Motor neuron (in vitro differentiated cells): ENCODE data around the gene NUTF2. TPM values are rescaled to one million over a fixed set of nuclear protein-coding genes. Genes with fewer than 3 reads are reported as not detected.
A peak's percentile ranks its signal among the peaks of the same experiment; 100 is the strongest.

ENCODE experiments used
- ATAC-seq, 8 experiments: fragments of 200-7000 bp; cut with Tn5 transposase; replicated peaks in 6 of 8; 2 replicates each; pipeline ENCODE4 v1.8.0; 2021; ENCODE audit warnings: mild to moderate bottlenecking in 8 of 8, moderate library complexity in 8 of 8
- H3K27ac ChIP-seq, 2 donors: fragments of 250-450 bp; sonication (Bioruptor Pico); 2 replicates each; pipeline ENCODE4 v1.9.0; 2021; ENCODE audit warnings: antibody characterized with exemption in 2 of 2, mild to moderate bottlenecking in 2 of 2, moderate library complexity in 1 of 2
- H3K4me1 ChIP-seq, 2 donors: fragments of 250-450 bp; sonication (Bioruptor Pico); replicated peaks in 1 of 2; 2 replicates each; pipeline ENCODE4 v1.6.1; 2021; ENCODE audit warnings: antibody characterized with exemption in 2 of 2, mild to moderate bottlenecking in 2 of 2, moderate library complexity in 1 of 2
- H3K4me3 ChIP-seq, 5 donors: fragments of 250-450 bp; sonication (Bioruptor Pico); 2 replicates each; pipeline ENCODE4 v1.9.0; 2021; ENCODE audit warnings: antibody characterized with exemption in 5 of 5, mild to moderate bottlenecking in 5 of 5, moderate library complexity in 4 of 5
- WGBS, 10 experiments: fragments of 450-650 bp; shearing (Covaris generic); methylation state at CpG; one replicate each; pipeline ENCODE4 v1.0.0; 2022; 5-methylcytosine and 5-hydroxymethylcytosine counted together
- in situ Hi-C, 9 experiments: fragments of 400-800 bp; cut with MboI; loops; one replicate each; pipeline ENCODE4 v1.15.0; 2021; ENCODE audit warnings: low sequenced_read_pairs in 9 of 9, low pct_unique_long_range_greater_than_20kb in 2 of 9; ENCODE audit not compliant: unreplicated experiment in 9 of 9
- total RNA-seq, 8 experiments: library from RNA; unstranded; fragments of 300-600 nt; gene quantifications; 2 replicates each; pipeline versions ENCODE4 v1.2.3 to v1.2.4, GENCODE V29; 2022

The NUTF2 gene
- total RNA-seq, 8 experiments from 2014 or later: 52.2 to 122 (median 108) TPM

DNA sequence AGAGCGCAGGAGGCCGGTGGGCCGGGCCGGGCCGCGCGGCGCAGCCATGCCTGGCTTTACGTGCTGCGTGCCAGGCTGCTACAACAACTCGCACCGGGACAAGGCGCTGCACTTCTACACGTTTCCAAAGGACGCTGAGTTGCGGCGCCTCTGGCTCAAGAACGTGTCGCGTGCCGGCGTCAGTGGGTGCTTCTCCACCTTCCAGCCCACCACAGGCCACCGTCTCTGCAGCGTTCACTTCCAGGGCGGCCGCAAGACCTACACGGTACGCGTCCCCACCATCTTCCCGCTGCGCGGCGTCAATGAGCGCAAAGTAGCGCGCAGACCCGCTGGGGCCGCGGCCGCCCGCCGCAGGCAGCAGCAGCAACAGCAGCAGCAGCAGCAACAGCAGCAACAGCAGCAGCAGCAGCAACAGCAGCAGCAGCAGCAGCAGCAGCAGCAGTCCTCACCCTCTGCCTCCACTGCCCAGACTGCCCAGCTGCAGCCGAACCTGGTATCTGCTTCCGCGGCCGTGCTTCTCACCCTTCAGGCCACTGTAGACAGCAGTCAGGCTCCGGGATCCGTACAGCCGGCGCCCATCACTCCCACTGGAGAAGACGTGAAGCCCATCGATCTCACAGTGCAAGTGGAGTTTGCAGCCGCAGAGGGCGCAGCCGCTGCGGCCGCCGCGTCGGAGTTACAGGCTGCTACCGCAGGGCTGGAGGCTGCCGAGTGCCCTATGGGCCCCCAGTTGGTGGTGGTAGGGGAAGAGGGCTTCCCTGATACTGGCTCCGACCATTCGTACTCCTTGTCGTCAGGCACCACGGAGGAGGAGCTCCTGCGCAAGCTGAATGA is 4.0 kb upstream of the NUTF2 start:
- Histone ChIP-seq H3K4me1 (peaks cover 21 to 23% of the 10 kb centered on the region in 2 donors), H3K4me3 (peak overlapping the region; percentile 77 to 98 (median 93)), H3K27ac (peak overlapping the region; percentile 97 to 98)
- WGBS, 10 experiments: 0 to 4% (median 2%) methylated on average over 1 to 27 of the region's 67 CpGs; no CpG with 5 or more reads in 5 of the 10 experiments
- in situ Hi-C loops: no loop called here
- ATAC-seq: peak; percentile 8 to 19 (median 12)

DNA sequence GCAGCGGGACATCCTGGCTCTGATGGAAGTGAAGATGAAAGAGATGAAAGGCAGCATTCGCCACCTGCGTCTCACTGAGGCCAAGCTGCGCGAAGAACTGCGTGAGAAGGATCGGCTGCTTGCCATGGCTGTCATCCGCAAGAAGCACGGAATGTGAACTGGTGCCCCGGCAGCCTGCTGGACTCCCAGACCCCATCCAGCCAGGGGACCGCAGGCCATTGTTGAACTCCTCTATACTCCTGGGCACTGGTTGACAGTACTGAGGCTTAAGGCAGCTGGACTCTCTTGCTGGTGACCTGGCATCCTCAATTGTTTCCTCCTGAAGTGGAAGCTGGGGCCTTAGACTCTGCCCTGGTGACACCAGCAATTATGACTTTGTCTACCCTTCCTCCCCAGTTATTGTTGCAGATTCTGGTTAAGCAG is 3.4 kb upstream of the NUTF2 start:
- in situ Hi-C loops: no loop called here
- 0 to 6% (median 1%) methylated on average over 1 to 6 of the region's 11 CpGs; no CpG with 5 or more reads in 4 of the 10 experiments for WGBS, 10 experiments
- H3K4me3 ChIP-seq: peak overlapping the region; percentile 77 to 98 (median 93)
- ATAC-seq: no peak
- H3K27ac ChIP-seq: peak overlapping the region; percentile 97 to 98
- peaks cover 26 to 28% of the 10 kb centered on the region in 2 donors for H3K4me1 ChIP-seq

DNA sequence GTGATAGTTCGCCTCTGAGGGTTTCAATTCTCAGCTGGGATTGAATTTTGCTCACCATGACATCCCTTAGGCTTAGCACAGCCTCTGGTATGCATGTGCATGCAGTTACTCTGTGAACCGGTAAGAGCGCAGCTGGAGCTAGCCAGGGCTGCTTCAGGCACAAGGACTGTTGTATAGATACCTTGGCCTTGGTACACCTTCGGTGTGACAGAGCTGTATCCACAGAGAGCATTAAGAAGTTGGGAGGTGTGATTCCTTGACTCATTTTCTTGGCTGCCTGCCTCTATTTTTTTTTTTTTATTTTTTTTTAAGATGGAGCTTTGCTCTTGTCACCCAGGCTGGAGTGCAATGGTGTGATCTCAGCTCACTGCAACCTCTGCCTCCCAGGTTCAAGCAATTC is 2.2 kb upstream of the NUTF2 start:
- no peak overlapping the region for H3K27ac ChIP-seq
- 25 to 100% (median 55%) methylated on average over 1 to 3 of the region's 4 CpGs; no CpG with 5 or more reads in 4 of the 10 experiments for WGBS, 10 experiments

DNA sequence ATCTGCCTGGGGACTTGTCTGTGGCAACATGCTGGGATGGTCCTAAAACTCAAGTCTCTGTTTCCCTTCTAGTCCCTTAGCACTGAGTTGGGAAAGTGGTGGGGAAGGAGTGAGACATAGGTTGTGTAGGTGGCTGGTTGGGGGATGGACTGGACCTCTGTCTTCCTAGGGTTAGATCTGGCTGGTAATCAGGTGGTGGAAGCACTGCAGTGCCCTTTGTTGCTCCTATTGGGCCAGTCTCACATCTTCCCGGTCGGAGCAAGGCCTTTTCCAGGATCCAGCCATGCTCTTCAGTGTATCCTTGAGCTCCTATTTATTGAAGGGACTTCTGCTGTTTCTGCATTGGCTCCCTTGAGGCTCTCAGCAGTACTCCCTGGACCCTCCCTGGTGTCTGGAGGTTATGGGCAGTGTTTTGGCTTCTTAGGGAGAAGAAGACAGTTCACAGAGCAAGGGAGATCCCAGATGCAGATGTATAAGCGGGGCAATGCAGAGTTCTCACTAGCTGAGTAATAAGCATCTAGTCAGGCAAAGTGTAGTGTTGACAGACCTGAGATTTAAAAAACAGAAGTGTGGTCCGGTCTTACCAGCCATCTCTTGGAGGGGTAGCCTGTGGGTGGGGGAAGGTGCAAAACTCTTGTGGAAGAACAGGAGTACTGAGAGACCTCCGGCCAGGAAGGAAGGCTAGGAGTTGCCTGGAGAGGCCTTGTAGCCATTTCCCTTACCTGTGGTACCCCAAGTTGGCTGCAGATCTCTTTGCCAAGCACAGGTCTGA is 1.3 kb upstream of the NUTF2 start:
- no peak for ATAC-seq
- Histone ChIP-seq H3K27ac (peak overlapping the region in 1 of 2 donors; percentile 91), H3K4me3 (peak overlapping the region; percentile 58 to 98 (median 67)), H3K4me1 (peaks cover 26 to 28% of the 10 kb centered on the region in 2 donors)
- 33 to 100% (median 77%) methylated on average over 1 to 5 of the region's 5 CpGs; no CpG with 5 or more reads in 2 of the 10 experiments for WGBS, 10 experiments
- in situ Hi-C loops: no loop called here

More for the DNA sequence above, 2.2 kb upstream of the NUTF2 start:
- Histone ChIP-seq H3K4me3 (peak overlapping the region; percentile 11 to 98 (median 93)), H3K4me1 (peaks cover 26 to 28% of the 10 kb centered on the region in 2 donors)
- ATAC-seq: no peak
- in situ Hi-C loops: no loop called here

DNA sequence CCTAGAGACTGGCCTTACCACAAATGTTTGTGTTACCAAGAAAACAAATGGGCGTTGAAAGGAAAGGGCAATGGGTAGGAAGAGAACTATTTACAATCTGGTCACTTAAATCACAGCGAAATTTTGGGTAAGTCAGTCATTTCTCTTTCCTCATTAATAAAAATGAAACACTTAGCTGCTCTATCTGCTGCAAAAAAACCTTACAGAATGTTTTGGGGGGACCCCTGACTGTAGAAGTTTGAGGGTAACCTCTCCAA is 742 bp upstream of the NUTF2 start:
- 0 to 37% (median 17%) methylated on average over 1 to 2 of the region's 2 CpGs; no CpG with 5 or more reads in 1 of the 10 experiments for WGBS, 10 experiments
- ATAC-seq: no peak
- Histone ChIP-seq H3K4me1 (peaks cover 26 to 28% of the 10 kb centered on the region in 2 donors), H3K27ac (peak overlapping the region; percentile 82 to 91), H3K4me3 (peak overlapping the region; percentile 58 to 98 (median 67))
- in situ Hi-C loops: no loop called here

DNA sequence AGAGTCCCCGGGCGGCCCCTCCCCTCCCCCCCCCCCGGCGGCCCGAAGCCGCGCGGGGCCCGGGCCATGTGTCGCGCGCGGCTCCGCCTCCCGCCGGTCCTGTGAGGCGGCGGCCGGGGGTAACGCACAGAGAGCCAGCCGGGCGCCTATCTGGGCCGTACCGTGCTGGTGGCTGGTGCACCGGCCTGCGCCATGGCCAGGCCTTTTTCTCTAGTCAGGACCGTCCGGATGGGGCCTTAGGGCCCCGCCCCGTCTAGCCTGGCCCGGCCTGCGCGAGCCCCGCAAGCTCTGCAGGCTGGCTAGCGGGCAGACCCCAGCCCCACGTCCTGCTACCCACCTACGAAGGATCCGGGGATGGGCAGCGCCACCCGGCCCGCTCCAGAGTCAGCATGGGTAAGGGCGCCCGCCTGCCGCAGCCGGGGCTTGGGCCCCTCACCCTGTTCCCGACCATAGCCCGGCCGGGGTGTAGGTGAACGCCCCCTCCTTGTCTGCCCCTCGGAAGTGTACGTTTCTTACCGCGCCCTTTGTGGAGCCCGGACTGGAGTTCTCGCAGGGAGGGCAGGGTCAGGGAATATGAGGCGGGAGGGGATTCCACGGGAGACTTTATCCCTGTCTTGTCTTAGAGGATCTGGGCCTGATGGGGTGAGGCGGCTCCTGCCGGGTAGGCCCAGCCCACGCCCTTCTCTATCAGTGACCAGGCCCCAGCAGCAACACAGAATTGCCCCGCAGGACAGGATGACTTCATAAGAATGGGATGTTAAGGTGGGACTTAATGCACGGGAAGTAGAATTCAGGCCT is 530 bp downstream of the NUTF2 start, which contains the start of gene CENPT:
CENPT (minus strand) TSS at position 630 of the 798 bp plus-strand sequence. CDS start 13,834 bp downstream, outside the sequence.
- Histone ChIP-seq H3K4me3 (peak within 1 kb of the TSS; percentile 58 to 98 (median 67)), H3K4me1 (peaks cover 24 to 28% of the 10 kb centered on the region in 2 donors), H3K27ac (peak within 1 kb of the TSS; percentile 82 to 91)
- in situ Hi-C loops: no loop called here
- 0 to 3% (median 0%) methylated on average over 1 to 6 of the region's 62 CpGs; no CpG with 5 or more reads in 4 of the 10 experiments for WGBS, 10 experiments
- peak in 7 of 8 experiments; percentile 38 to 62 (median 51) for ATAC-seq

DNA sequence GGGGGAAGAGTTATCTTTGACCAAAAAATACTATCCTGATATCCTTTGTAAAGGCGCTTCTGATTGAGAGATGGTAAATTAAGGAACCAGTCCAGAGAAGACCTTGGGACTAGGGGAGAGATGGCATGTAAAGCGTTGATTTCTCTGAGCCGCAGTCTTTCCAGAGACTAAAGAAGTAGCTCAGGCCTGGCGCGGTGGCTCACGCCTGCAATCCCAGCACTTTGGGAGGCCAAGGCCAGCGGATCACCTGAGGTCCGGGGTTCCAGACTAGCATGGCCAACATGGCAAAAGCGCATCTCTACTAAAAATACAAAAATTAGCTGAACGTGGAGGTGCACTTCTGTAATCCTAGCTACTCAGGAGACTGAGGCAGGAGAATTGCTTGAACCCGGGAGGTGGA is 1.4 kb downstream of the NUTF2 start:
- H3K27ac ChIP-seq: no peak overlapping the region
- H3K4me1 ChIP-seq: peaks cover 24 to 28% of the 10 kb centered on the region in 2 donors
- in situ Hi-C loops: no loop called here
- WGBS, 10 experiments: 80 to 100% (median 89%) methylated on average over 1 to 9 of the region's 11 CpGs; no CpG with 5 or more reads in 4 of the 10 experiments
- H3K4me3 ChIP-seq: peak overlapping the region; percentile 58 to 98 (median 67)
- no peak for ATAC-seq

DNA sequence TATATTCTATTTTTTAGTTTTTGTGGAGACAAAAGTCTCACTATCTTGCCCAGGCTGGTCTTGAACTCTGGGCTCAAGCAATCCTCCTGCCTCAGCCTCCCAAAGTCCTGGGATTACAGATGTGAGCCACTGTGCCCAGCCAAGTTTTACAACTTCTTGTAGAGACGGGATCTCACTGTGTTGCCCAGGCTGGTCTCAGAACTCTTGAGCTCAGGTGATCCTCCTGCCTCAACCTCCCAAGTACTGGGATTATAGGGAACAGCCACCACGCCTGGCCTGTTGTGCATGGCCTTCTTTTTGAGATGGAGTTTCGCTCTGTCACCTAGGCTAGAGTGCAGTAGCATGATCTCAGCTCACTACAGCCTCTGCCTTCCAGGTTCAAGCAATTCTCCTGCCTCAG is 6.9 kb downstream of the NUTF2 start:
- Histone ChIP-seq H3K4me1 (peaks cover 0 to 9% of the 10 kb centered on the region in 2 donors), H3K4me3 (no peak overlapping the region), H3K27ac (no peak overlapping the region)
- no peak for ATAC-seq
- 88 to 100% (median 100%) methylated on average over 1 to 2 of the region's 3 CpGs; no CpG with 5 or more reads in 6 of the 10 experiments for WGBS, 10 experiments
- in situ Hi-C loops: no loop called here

DNA sequence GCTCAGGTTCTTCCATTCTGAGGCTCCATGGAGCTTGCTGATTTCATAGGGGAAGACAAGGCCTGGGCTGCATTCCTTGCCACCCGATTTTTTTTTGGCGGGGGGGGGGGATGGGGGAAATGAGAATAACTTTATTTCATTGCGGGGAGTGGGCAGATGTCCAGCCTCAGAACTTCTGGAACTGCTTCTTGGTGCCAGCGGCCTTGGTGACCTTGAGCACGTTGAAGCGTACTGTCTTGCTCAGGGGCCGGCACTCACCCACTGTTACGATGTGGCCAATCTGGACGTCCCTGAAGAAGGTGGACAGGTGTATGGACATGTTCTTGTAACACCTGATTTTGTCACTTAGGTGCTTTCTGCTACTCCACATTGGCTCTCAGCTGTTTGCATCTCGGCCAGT is 9.1 kb downstream of the NUTF2 start:
- WGBS, 10 experiments: 87 to 100% (median 97%) methylated on average over 1 to 3 of the region's 10 CpGs; no CpG with 5 or more reads in 4 of the 10 experiments
- Histone ChIP-seq H3K27ac (no peak overlapping the region), H3K4me3 (no peak overlapping the region), H3K4me1 (peaks cover 0 to 9% of the 10 kb centered on the region in 2 donors)
- ATAC-seq: no peak
- in situ Hi-C loops: no loop called here

DNA sequence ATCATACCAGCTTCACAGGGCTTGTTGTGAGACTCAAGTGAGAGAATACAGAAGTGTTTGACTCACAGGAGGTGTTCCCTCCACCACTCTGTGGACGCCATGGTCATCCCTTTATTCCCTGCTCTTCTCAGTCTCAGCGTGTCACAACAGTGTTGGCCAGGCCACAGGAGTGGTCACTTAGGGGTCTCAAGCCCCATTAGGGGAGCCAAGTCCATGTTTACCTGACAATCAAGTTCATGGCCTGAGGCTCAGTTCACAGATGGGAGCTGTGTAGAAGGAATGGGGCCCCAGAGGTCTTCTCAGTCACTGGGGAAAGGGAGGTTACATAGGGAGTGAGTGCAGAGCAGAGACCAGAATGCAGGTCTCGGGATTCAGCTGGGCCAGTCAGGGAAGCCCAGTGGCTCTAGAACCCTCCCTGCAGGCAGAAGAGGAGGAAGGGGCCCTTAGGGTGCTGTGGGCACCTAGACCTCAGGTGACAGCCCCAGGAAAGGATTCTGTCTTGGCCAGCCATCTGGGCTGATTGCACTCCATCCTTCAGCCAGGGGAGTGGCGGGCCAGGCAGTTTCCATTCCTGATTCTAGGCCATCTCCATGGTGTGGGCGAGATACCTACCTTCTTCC is 10.3 kb downstream of the NUTF2 start:
- WGBS, 10 experiments: 80 to 100% (median 86%) methylated on average over 1 to 5 of the region's 5 CpGs; no CpG with 5 or more reads in 5 of the 10 experiments
- H3K4me1 ChIP-seq: peaks cover 0 to 9% of the 10 kb centered on the region in 2 donors
- H3K27ac ChIP-seq: no peak overlapping the region
- H3K4me3 ChIP-seq: no peak overlapping the region
- ATAC-seq: peak in 1 of 8 experiments; percentile 12
- in situ Hi-C loops: no loop called here

DNA sequence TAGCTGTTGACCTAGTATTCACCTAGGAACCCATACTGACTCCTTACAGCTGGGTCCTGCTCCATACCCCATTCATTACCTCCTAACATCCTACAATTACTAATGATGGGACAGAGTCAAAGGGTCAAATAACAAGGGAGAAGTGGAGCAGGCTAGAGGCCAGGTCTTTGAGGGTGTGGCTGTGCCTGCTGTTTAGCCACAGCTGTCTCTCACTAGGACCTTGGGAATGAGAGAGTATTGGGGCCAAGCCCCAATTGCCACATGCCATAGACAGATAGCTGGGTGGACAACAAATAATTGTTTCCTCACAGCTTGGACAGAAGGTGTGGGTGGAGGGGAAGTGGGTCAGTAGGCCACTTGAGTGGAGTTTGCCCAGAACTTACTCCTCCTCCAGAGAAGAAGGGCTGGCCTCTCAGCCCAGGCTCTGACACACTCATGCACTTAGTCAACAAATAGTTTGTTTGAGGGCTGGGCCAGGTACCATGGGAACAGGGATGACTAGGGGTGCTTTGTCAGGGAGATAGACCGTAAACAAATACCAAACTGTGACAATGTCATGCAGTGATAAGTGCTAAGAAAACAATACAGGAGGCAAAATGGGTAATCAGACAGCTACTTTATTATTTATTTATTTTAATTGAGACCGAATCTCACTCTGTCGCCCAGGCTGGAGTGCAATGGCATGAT is 11.0 kb downstream of the NUTF2 start:
- no peak overlapping the region for H3K27ac ChIP-seq
- no peak overlapping the region for H3K4me3 ChIP-seq
- ATAC-seq: peak; percentile 70 to 98 (median 82)
- in situ Hi-C loops: no loop called here
- H3K4me1 ChIP-seq: peaks cover 0 to 9% of the 10 kb centered on the region in 2 donors
- WGBS, 10 experiments: 0 to 100% (median 79%) methylated on average over 1 to 3 of the region's 3 CpGs; no CpG with 5 or more reads in 1 of the 10 experiments
